Trophoblast cell (in vitro differentiated cells and primary cell): ENCODE measurements around the gene RPL38.

Experiments used
- DNase-seq, 2 donors: peaks; one replicate each; pipeline ENCODE4 v3.0.0-alpha.2; 2016
- H2AFZ ChIP-seq: 2 replicates; pipeline ENCODE4 v1.6.1; 2013; ENCODE audit warnings: low read length, moderate library complexity, mild to moderate bottlenecking; ENCODE audit not compliant: insufficient read depth, poor library complexity
- H2AK5ac ChIP-seq: 2 replicates; pipeline ENCODE4 v1.6.1; 2013; ENCODE audit warnings: mild to moderate bottlenecking, low read length
- H2BK120ac ChIP-seq: 2 replicates; pipeline ENCODE4 v1.6.1; 2013; ENCODE audit warnings: low read length, mild to moderate bottlenecking, moderate library complexity; ENCODE audit not compliant: insufficient read depth, poor library complexity
- H2BK12ac ChIP-seq: 2 replicates; pipeline ENCODE4 v1.6.1; 2013; ENCODE audit warnings: mild to moderate bottlenecking, low read length, moderate library complexity
- H2BK5ac ChIP-seq: 2 replicates; pipeline ENCODE4 v1.6.1; 2013; ENCODE audit warnings: low read length, low read depth, moderate library complexity, mild to moderate bottlenecking; ENCODE audit not compliant: poor library complexity
- H3K14ac ChIP-seq: 2 replicates; pipeline ENCODE4 v1.6.1; 2013; ENCODE audit warnings: mild to moderate bottlenecking, low read length
- H3K18ac ChIP-seq: 2 replicates; pipeline ENCODE4 v1.6.1; 2013; ENCODE audit warnings: mild to moderate bottlenecking, low read length
- H3K23ac ChIP-seq: 2 replicates; pipeline ENCODE4 v1.6.1; 2013; ENCODE audit warnings: low read length
- H3K27ac ChIP-seq: 2 replicates; pipeline ENCODE4 v1.5.1; 2013; ENCODE audit warnings: low read depth, mild to moderate bottlenecking, inconsistent platforms, low read length, moderate library complexity
- H3K27me3 ChIP-seq: 2 replicates; pipeline ENCODE4 v1.6.1; 2013; ENCODE audit warnings: inconsistent platforms, mild to moderate bottlenecking, low read length, moderate library complexity; ENCODE audit not compliant: insufficient read depth
- H3K36me3 ChIP-seq, 2 experiments: 1 replicate in 1 of 2; 2 replicates in 1 of 2; pipeline ENCODE4 v1.6.1; 2013; ENCODE audit warnings: low read length in 2 of 2, mild to moderate bottlenecking in 2 of 2, moderate library complexity in 1 of 2; ENCODE audit not compliant: insufficient read depth in 2 of 2, control insufficient read depth in 1 of 2
- H3K4ac ChIP-seq: 2 replicates; pipeline ENCODE4 v1.6.1; 2013; ENCODE audit warnings: low read depth, mild to moderate bottlenecking, low read length, moderate library complexity
- H3K4me1 ChIP-seq, 2 experiments: 1 replicate in 1 of 2; 2 replicates in 1 of 2; pipeline ENCODE4 v1.6.1; 2013; ENCODE audit warnings: low read length in 2 of 2, mild to moderate bottlenecking in 2 of 2, moderate library complexity in 1 of 2; ENCODE audit not compliant: insufficient read depth in 2 of 2, control insufficient read depth in 1 of 2
- H3K4me2 ChIP-seq: 2 replicates; pipeline ENCODE4 v1.6.1; 2013; ENCODE audit warnings: inconsistent platforms, mild to moderate bottlenecking, low read length, moderate library complexity
- H3K4me3 ChIP-seq: 2 replicates; pipeline ENCODE4 v1.5.1; 2013; ENCODE audit warnings: mild to moderate bottlenecking, low read depth, low read length, inconsistent platforms
- H3K79me1 ChIP-seq: one replicate; pipeline ENCODE4 v1.6.1; 2013; ENCODE audit warnings: low read length
- H3K79me2 ChIP-seq: 2 replicates; pipeline ENCODE4 v1.6.1; 2013; ENCODE audit warnings: low read length, mild to moderate bottlenecking; ENCODE audit not compliant: control insufficient read depth, insufficient read depth, poor library complexity
- H3K9ac ChIP-seq: 2 replicates; pipeline ENCODE4 v1.6.1; 2013; ENCODE audit warnings: mild to moderate bottlenecking, low read length
- H3K9me3 ChIP-seq: 2 replicates; pipeline ENCODE4 v1.6.1; 2013; ENCODE audit warnings: low read depth, mild to moderate bottlenecking, control low read depth, inconsistent platforms, low read length; ENCODE audit not compliant: insufficient read depth
- H4K12ac ChIP-seq: 2 replicates; pipeline ENCODE4 v1.6.1; 2013; ENCODE audit warnings: low read depth, mild to moderate bottlenecking, low read length, moderate library complexity
- H4K8ac ChIP-seq: 2 replicates; pipeline ENCODE4 v1.6.1; 2013; ENCODE audit warnings: low read depth, mild to moderate bottlenecking, low read length, moderate library complexity
- H4K91ac ChIP-seq: one replicate; pipeline ENCODE4 v1.6.1; 2013; ENCODE audit warnings: low read depth, mild to moderate bottlenecking, low read length, moderate library complexity
- WGBS: extraction: QIAGEN DNeasy Blood & Tissue Kit; methylation state at CpG from one replicate; pipeline ENCODE4 v1.1.7; 2013; ENCODE audit warnings: missing lambda C conversion rate; ENCODE audit not compliant: insufficient read length, insufficient coverage; ENCODE audit errors: extremely low coverage; 5-methylcytosine and 5-hydroxymethylcytosine counted together

RPL38 gene

DNA sequence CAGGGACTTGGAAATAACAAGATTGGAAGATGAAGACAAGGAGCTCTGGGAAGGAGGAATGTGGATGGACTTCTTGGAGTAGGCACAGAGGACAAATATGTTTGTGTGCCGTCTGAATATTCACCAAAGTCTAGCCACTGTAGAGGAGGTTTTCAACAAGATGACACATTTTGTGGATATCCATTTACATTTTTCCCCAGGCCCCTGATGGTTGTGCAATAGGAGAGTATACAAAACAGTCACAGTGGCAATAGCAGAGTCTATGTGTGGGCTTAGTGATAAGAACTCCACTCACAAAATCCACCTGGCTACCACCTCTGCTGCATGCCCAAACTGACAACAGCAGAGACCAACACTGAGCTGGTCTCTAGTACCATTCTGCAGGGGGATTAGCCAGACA, 32.6 kb upstream of the RPL38 start:
- Histone ChIP-seq H3K79me2 (no peaks in the 10 kb centered on the region), H3K4ac (no peak overlapping the region), H2BK12ac (no peak overlapping the region), H3K14ac (no peak overlapping the region), H3K9me3 (no peaks in the 10 kb centered on the region), H2AFZ (no peak overlapping the region), H4K12ac (no peak overlapping the region), H3K79me1 (no peaks in the 10 kb centered on the region), H2BK5ac (no peak overlapping the region), H3K4me1 (no peaks in the 10 kb centered on the region), H4K8ac (no peak overlapping the region), H3K27me3 (no peaks in the 10 kb centered on the region), H3K18ac (no peak overlapping the region), H2BK120ac (no peak overlapping the region), H4K91ac (no peak overlapping the region), H3K27ac (no peak overlapping the region), H3K4me3 (no peak overlapping the region), H3K36me3 (no peaks in the 10 kb centered on the region), H3K9ac (no peak overlapping the region), H3K23ac (no peak overlapping the region), H2AK5ac (no peak overlapping the region), H3K4me2 (no peak overlapping the region)
- no peak for DNase-seq
- no CpG with 5 or more reads among the region's 1 CpG for WGBS

DNA sequence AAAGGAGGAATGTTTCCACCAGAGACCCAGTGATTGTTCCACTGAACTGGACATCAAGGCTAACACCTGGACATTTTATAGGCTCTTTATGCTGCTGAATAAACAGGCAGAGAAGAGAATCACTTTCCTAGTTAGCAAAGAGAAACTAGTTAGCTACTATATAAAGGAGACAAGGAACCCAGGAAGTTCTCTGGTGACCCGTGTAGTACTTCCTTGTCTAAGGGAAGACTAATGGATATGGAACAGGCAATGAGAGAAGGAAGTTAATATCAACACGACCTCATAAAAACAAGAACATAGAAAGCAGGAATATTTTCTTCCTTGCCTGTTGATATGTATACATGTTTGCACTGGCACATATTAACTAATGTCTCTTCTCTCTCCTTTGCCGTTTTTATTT, 30.8 kb upstream of the RPL38 start:
- Histone ChIP-seq H3K18ac (no peak overlapping the region), H2AK5ac (no peak overlapping the region), H3K4me3 (no peak overlapping the region), H3K14ac (no peak overlapping the region), H2BK12ac (no peak overlapping the region), H3K4ac (no peak overlapping the region), H3K27ac (no peak overlapping the region), H4K12ac (no peak overlapping the region), H3K36me3 (no peaks in the 10 kb centered on the region), H4K8ac (no peak overlapping the region), H3K4me1 (no peaks in the 10 kb centered on the region), H4K91ac (no peak overlapping the region), H3K23ac (no peak overlapping the region), H3K27me3 (no peaks in the 10 kb centered on the region), H3K79me1 (no peaks in the 10 kb centered on the region), H3K9me3 (peaks cover 3% of the 10 kb centered on the region), H2BK120ac (no peak overlapping the region), H3K4me2 (no peak overlapping the region), H3K9ac (no peak overlapping the region), H2AFZ (no peak overlapping the region), H2BK5ac (no peak overlapping the region), H3K79me2 (no peaks in the 10 kb centered on the region)
- WGBS, result no CpG with 5 or more reads among the region's 3 CpGs
- DNase-seq, result no peak

DNA sequence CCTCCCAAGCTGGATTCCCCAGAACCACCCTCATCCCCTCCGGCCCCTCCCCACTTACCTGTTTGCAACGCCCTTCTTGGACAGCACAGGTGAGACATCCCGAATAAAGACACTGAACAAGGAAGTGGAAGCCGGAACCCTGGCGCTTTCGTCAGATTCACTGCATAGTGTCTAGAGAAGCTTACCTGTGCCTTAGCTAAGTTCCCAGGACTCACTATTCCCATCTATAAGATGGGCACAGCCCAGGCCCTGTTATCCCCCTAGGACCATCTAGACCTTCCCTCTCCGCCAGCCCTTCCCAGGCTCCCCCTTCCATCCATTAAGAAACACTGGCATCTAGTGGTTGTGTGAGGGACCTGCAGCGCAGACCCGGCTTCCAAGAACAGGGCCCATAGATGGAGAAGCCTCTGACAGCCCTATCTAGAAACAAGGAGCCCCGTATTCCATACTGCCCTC, 26.9 kb upstream of the RPL38 start:
- H4K91ac ChIP-seq, result no peak overlapping the region
- no peak overlapping the region for H3K14ac ChIP-seq
- H3K18ac ChIP-seq, result no peak overlapping the region
- H3K9me3 ChIP-seq, result peaks cover 3% of the 10 kb centered on the region
- H4K12ac ChIP-seq, result no peak overlapping the region
- no peaks in the 10 kb centered on the region for H3K4me1 ChIP-seq
- H3K4me3 ChIP-seq, result no peak overlapping the region
- no peak overlapping the region for H3K9ac ChIP-seq
- peaks cover 2% of the 10 kb centered on the region for H3K27me3 ChIP-seq
- no peaks in the 10 kb centered on the region for H3K79me2 ChIP-seq
- no peak overlapping the region for H2AK5ac ChIP-seq
- no peak overlapping the region for H2BK12ac ChIP-seq
- no peaks in the 10 kb centered on the region for H3K36me3 ChIP-seq
- no peak overlapping the region for H2BK5ac ChIP-seq
- H3K79me1 ChIP-seq, result no peaks in the 10 kb centered on the region
- H2BK120ac ChIP-seq, result no peak overlapping the region
- no peak overlapping the region for H3K4ac ChIP-seq
- H3K23ac ChIP-seq, result no peak overlapping the region
- no CpG with 5 or more reads among the region's 10 CpGs for WGBS
- no peak overlapping the region for H3K4me2 ChIP-seq
- H2AFZ ChIP-seq, result no peak overlapping the region
- H3K27ac ChIP-seq, result no peak overlapping the region
- peak; percentile 53 to 67 for DNase-seq
- H4K8ac ChIP-seq, result no peak overlapping the region

DNA sequence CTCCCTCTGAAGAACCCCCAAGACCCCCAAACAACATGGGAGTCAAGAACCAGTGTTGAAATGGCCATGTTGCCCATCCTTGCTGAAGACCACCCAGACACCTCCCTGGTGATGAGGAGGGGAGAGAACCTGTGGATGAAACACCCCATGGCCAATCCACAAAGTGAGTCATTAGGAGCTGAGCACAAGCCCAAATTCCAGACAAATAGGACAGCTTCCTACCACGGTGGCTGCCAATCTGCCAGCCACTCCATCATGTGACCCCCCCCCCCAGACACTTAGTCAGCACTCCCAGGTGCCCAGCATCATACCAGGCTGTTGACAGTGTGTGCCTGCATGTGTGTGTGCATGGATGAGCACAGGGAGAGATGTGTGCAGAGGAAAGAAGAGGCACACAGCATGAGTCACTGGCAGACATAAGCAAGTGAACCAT, 26.4 kb upstream of the RPL38 start:
- Histone ChIP-seq H4K8ac (no peak overlapping the region), H3K79me2 (no peaks in the 10 kb centered on the region), H3K18ac (no peak overlapping the region), H4K91ac (no peak overlapping the region), H4K12ac (no peak overlapping the region), H2AK5ac (no peak overlapping the region), H3K9ac (no peak overlapping the region), H3K14ac (no peak overlapping the region), H3K9me3 (peaks cover 3% of the 10 kb centered on the region), H3K4me2 (no peak overlapping the region), H3K27ac (no peak overlapping the region), H3K4me3 (no peak overlapping the region), H2BK5ac (no peak overlapping the region), H3K23ac (no peak overlapping the region), H3K79me1 (no peaks in the 10 kb centered on the region), H3K27me3 (peaks cover 2% of the 10 kb centered on the region), H3K4ac (no peak overlapping the region), H2BK12ac (no peak overlapping the region), H2BK120ac (no peak overlapping the region), H3K4me1 (no peaks in the 10 kb centered on the region), H3K36me3 (no peaks in the 10 kb centered on the region), H2AFZ (no peak overlapping the region)
- DNase-seq, result no peak
- WGBS, result no CpG with 5 or more reads among the region's 1 CpG
